ENCODE measurements around the gene MYO7B. TPM values are rescaled to one million over a fixed set of nuclear protein-coding genes. Genes with fewer than 3 reads are reported as not detected.

The MYO7B gene
- total and polyA plus RNA-seq, 4 donors = 0.51 to 4.7 (median 1.9) TPM

DNA sequence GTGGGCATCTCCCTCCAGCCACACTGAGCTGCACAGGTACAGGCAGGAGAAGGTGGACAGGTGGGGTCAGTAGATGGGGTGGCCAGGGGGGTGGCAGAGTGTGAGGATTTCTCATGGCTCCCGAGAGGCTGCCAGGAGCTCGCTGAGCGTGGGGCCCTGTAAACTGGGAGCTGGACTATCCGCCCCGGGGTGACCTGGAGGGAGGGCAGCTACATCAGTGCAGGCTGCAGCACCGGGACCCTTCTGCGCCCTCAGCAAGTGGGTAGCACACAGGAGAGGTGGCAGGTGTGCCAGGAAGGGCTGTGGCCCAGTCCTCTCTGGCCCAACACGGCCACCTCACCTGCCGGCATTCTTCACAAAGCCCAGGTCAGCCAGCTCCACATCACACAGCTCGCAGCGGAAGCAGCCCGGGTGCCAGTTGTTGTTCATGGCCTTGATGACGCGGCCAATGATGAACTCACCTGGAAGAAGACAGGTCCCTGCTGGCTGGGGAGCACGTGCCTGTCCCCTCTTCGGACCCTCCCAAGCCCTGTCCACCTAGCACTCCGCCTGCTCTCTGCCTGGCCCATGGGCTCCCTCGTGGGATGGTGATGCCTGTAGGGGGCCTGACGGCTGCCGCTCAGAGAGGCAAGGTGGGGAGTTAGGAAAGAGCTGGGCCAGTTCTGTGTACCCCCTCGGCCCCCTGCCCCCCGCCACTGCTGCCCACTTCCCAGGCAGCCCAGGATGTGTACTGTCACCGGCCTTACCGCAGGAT is 118.8 kb downstream of the MYO7B start:
- Histone ChIP-seq H3K27ac (ENCODE audit: low read depth in 1 of 2, low read length in 1 of 2) (peak overlapping the region; percentile 3 to 9), H3K4me1 (ENCODE audit: control insufficient read depth in 5 of 5, insufficient read depth in 5 of 5, low read length in 5 of 5) (peaks cover 0 to 45% (median 5%) of the 10 kb centered on the region in 5 donors)
- DNase-seq = no peak

GRCh38 chr2:127654838-127655175 is 119.3 kb downstream of the MYO7B start:
- DNase-seq = no peak

More for the DNA sequence above, 118.8 kb downstream of the MYO7B start:
- ATAC-seq (ENCODE audit: insufficient read depth, low FRiP score) = no peak
- Histone ChIP-seq H3K9ac (ENCODE audit: insufficient read depth in 1 of 2, low read length in 2 of 2) (no peak overlapping the region), H3K9me3 (ENCODE audit: control insufficient read depth in 4 of 4, insufficient read depth in 3 of 4, low read length in 3 of 4) (no peaks in the 10 kb centered on the region), H3K4me3 (no peak overlapping the region), H3K36me3 (ENCODE audit: control insufficient read depth in 4 of 4, insufficient read depth in 4 of 4, low read length in 4 of 4) (peaks cover 0 to 24% (median 0%) of the 10 kb centered on the region in 4 donors), H3K27me3 (ENCODE audit: control insufficient read depth in 3 of 3, insufficient read depth in 3 of 3, low read length in 2 of 3) (no peaks in the 10 kb centered on the region)
- WGBS, 2 donors = 93 to 95% methylated on average over 24 of the region's 24 CpGs
- TF ChIP-seq CTCF (IDR thresholded peaks at IDR 0.05; ENCODE audit: control extremely low read depth, extremely low read depth) = no peak

GRCh38 chr2:127655209-127656073 is 120.0 kb downstream of the MYO7B start:
- peaks cover 0 to 41% (median 0%) of the 10 kb centered on the region in 5 donors for H3K4me1 ChIP-seq (ENCODE audit: control insufficient read depth in 5 of 5, insufficient read depth in 5 of 5, low read length in 5 of 5)
- no peaks in the 10 kb centered on the region for H3K9me3 ChIP-seq (ENCODE audit: control insufficient read depth in 4 of 4, insufficient read depth in 3 of 4, low read length in 3 of 4)
- ATAC-seq (ENCODE audit: insufficient read depth, low FRiP score) = no peak
- peaks cover 0 to 24% (median 0%) of the 10 kb centered on the region in 4 donors for H3K36me3 ChIP-seq (ENCODE audit: control insufficient read depth in 4 of 4, insufficient read depth in 4 of 4, low read length in 4 of 4)
- no peak overlapping the region for H3K4me3 ChIP-seq
- WGBS, 2 donors = 78 to 79% methylated on average over 16 of the region's 16 CpGs
- TF ChIP-seq CTCF (IDR thresholded peaks at IDR 0.05; ENCODE audit: control extremely low read depth, extremely low read depth) = no peak
- DNase-seq = no peak
- peak overlapping the region; percentile 38 to 70 for H3K27ac ChIP-seq (ENCODE audit: low read depth in 1 of 2, low read length in 1 of 2)
- H3K9ac ChIP-seq (ENCODE audit: insufficient read depth in 1 of 2, low read length in 2 of 2) = no peak overlapping the region
- no peaks in the 10 kb centered on the region for H3K27me3 ChIP-seq (ENCODE audit: control insufficient read depth in 3 of 3, insufficient read depth in 3 of 3, low read length in 2 of 3)

More at GRCh38 chr2:127654838-127655175, 119.3 kb downstream of the MYO7B start:
- no peaks in the 10 kb centered on the region for H3K27me3 ChIP-seq (ENCODE audit: control insufficient read depth in 3 of 3, insufficient read depth in 3 of 3, low read length in 2 of 3)
- H3K36me3 ChIP-seq (ENCODE audit: control insufficient read depth in 4 of 4, insufficient read depth in 4 of 4, low read length in 4 of 4) = peaks cover 0 to 24% (median 0%) of the 10 kb centered on the region in 4 donors
- H3K9me3 ChIP-seq (ENCODE audit: control insufficient read depth in 4 of 4, insufficient read depth in 3 of 4, low read length in 3 of 4) = no peaks in the 10 kb centered on the region
- no peak overlapping the region for H3K9ac ChIP-seq (ENCODE audit: insufficient read depth in 1 of 2, low read length in 2 of 2)
- H3K4me1 ChIP-seq (ENCODE audit: control insufficient read depth in 5 of 5, insufficient read depth in 5 of 5, low read length in 5 of 5) = peaks cover 0 to 43% (median 0%) of the 10 kb centered on the region in 5 donors
- no peak for TF ChIP-seq CTCF (IDR thresholded peaks at IDR 0.05; ENCODE audit: control extremely low read depth, extremely low read depth)
- H3K27ac ChIP-seq (ENCODE audit: low read depth in 1 of 2, low read length in 1 of 2) = peak overlapping the region; percentile 35 to 38
- H3K4me3 ChIP-seq = no peak overlapping the region
- ATAC-seq (ENCODE audit: insufficient read depth, low FRiP score) = no peak
- WGBS, 2 donors = 88 to 95% methylated on average over 8 of the region's 8 CpGs
